Measurements from ENCODE around the gene GOLGA3.

DNA sequence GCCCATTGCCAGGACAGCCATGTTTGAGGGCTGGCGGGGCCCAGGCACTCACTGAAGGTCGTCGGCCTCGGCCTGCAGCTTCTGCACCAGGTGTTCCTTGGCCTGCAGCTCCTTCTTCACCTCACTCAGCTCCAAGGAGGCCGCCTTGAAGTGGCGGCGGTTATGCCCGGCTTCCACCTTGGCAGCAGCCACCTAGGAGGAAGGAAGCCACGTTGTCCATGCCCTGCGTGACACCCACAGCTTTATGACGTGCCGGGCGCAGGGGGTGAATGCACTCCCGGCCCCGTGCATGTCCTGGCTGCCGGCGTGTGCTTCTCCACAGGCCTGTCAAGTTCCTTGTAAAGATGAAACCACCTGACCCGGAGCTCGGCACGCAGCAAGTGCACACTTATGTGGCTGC lies 51.1 kb downstream of the GOLGA3 start:
- TF ChIP-seq POLR2A (IDR thresholded peaks at IDR 0.05; ENCODE audit: low read depth, low read length) (no peak), SPI1 (IDR thresholded peaks at IDR 0.05; ENCODE audit: low read depth, low read length) (no peak), TAF1 (IDR thresholded peaks at IDR 0.05; ENCODE audit: low read depth, low read length) (no peak), POLR2AphosphoS5 (IDR thresholded peaks at IDR 0.05; ENCODE audit: low read depth, low read length) (no peak), POU2F2 (IDR thresholded peaks at IDR 0.05; ENCODE audit: low read depth, low read length) (no peak)

Data from GM12891 (cell line).